ENCODE results near the gene SSH2. TPM values are rescaled to one million over a fixed set of nuclear protein-coding genes. Genes with fewer than 3 reads are reported as not detected.

SSH2 gene
- total RNA-seq, 2 experiments from 2014 or later, result 37.5 to 43.5 TPM

- peaks cover 6% of the 10 kb centered on the region for H3K36me3 Mint-ChIP-seq (ENCODE audit: low read depth)
- ChIA-PET CTCF (interaction anchor here (1.0 to 14.9 kb wide), 5 partner anchors 9 to 28 kb away, joined by 3 to 172 read pairs (median 6); partner anchors contain the start of gene TP53I13), POLR2A (interaction anchor here (0.5 to 3.3 kb wide), 5 partner anchors 15 to 918 kb away, joined by 3 to 19 read pairs (median 8); partner anchors contain the start of gene TP53I13)
- H3K27ac Mint-ChIP-seq, result peak overlapping the region; percentile 84
- intact Hi-C loops (cut with micrococcal nuclease), result no loop called here
- H3K9me3 Mint-ChIP-seq, result no peaks in the 10 kb centered on the region
- H3K4me1 Mint-ChIP-seq (ENCODE audit: low read depth), result peaks cover 70% of the 10 kb centered on the region
- no peak for TF ChIP-seq CTCF (IDR thresholded peaks at IDR 0.05)
- H3K4me3 Mint-ChIP-seq, result peak overlapping the region; percentile 87
- ATAC-seq, result peak; percentile 6
- peak; percentile 78 for DNase-seq
- no peaks in the 10 kb centered on the region for H3K27me3 Mint-ChIP-seq
These were observed 341.2 kb downstream of the SSH2 start for GRCh38 chr17:29588562-29589411.

GRCh38 chr17:29588017-29588561 lies 341.9 kb downstream of the SSH2 start:
- Mint-ChIP-seq H3K4me1 (ENCODE audit: low read depth) (peaks cover 73% of the 10 kb centered on the region), H3K4me3 (peak overlapping the region; percentile 87), H3K27ac (peak overlapping the region; percentile 84), H3K27me3 (no peaks in the 10 kb centered on the region), H3K9me3 (no peaks in the 10 kb centered on the region), H3K36me3 (ENCODE audit: low read depth) (peaks cover 13% of the 10 kb centered on the region)
- POLR2A ChIA-PET, result interaction anchor here (0.5 to 3.3 kb wide), 7 partner anchors 11 to 919 kb away, joined by 3 to 19 read pairs (median 8); partner anchors contain the start of gene TP53I13
- ATAC-seq (no peak), DNase-seq (peak; percentile 31)
- intact Hi-C loops (cut with micrococcal nuclease), result no loop called here
- TF ChIP-seq CTCF (IDR thresholded peaks at IDR 0.05), result no peak
- CTCF ChIA-PET, result interaction anchor here (1.0 to 14.9 kb wide), 5 partner anchors 9 to 29 kb away, joined by 3 to 172 read pairs (median 6); partner anchors contain the start of gene TP53I13

DNA sequence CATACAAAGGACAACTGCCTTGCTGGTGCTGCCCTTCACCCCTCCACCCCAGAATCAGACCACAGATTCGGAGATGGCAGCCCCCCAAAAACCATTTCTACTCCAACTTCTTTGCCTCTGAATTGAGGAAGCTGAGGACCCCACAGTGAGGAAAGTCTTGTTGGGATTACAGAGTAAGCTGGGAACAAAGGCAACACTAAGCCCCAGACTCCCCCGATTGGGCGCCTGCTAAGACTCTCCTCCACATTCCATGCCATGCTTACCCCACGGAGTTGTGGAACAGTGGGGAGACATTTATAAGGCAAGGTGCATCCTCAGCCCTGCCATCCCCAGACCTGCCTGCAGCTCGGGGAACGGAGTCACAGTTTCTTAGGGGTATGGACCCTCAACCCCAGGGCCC lies 342.4 kb downstream of the SSH2 start:
- peak overlapping the region; percentile 84 for H3K27ac Mint-ChIP-seq
- ChIA-PET POLR2A (interaction anchor here (0.6 to 3.3 kb wide), 6 partner anchors 11 to 30 kb away, joined by 3 to 19 read pairs (median 6); partner anchors contain the start of gene TP53I13), CTCF (interaction anchor here (1.0 to 14.9 kb wide), 4 partner anchors 14 to 29 kb away, joined by 3 to 172 read pairs (median 8); partner anchors contain the start of gene TP53I13)
- H3K4me1 Mint-ChIP-seq (ENCODE audit: low read depth), result peaks cover 69% of the 10 kb centered on the region
- ATAC-seq (no peak), DNase-seq (no peak)
- peak overlapping the region; percentile 87 for H3K4me3 Mint-ChIP-seq
- no peaks in the 10 kb centered on the region for H3K9me3 Mint-ChIP-seq
- intact Hi-C loops (cut with micrococcal nuclease), result no loop called here
- no peak for TF ChIP-seq CTCF (IDR thresholded peaks at IDR 0.05)
- no peaks in the 10 kb centered on the region for H3K27me3 Mint-ChIP-seq
- H3K36me3 Mint-ChIP-seq (ENCODE audit: low read depth), result peaks cover 18% of the 10 kb centered on the region

- ChIA-PET CTCF (interaction anchor here (0.9 to 14.9 kb wide), 7 partner anchors 7 to 192 kb away, joined by 3 to 172 read pairs (median 7); partner anchors contain the start of gene TP53I13), POLR2A (interaction anchor here (1.1 to 3.3 kb wide), 7 partner anchors 10 to 31 kb away, joined by 3 to 19 read pairs (median 4); partner anchors contain the start of gene TP53I13)
- intact Hi-C loops (cut with micrococcal nuclease), result no loop called here
- H3K4me3 Mint-ChIP-seq, result peak overlapping the region; percentile 87
- no peaks in the 10 kb centered on the region for H3K27me3 Mint-ChIP-seq
- DNase-seq (peak; percentile 27), ATAC-seq (no peak)
- peaks cover 24% of the 10 kb centered on the region for H3K36me3 Mint-ChIP-seq (ENCODE audit: low read depth)
- TF ChIP-seq CTCF (IDR thresholded peaks at IDR 0.05), result no peak
- no peaks in the 10 kb centered on the region for H3K9me3 Mint-ChIP-seq
- H3K4me1 Mint-ChIP-seq (ENCODE audit: low read depth), result peaks cover 64% of the 10 kb centered on the region
- H3K27ac Mint-ChIP-seq, result peak overlapping the region; percentile 84
These were observed 343.2 kb downstream of the SSH2 start for GRCh38 chr17:29586676-29587469.
